T-helper 1 cell treated with Interleukin-12 subunit alpha and Interleukin-12 subunit beta and Interleukin-4 antibody, amounts not matched to agents 30 μg/mL and 1 μg/mL, for 36 hours (primary cell): Measurements from ENCODE around the gene EEF1A1.
"Not testable (repeated sequence)": the region's sequence is repeated elsewhere in the genome, so short reads cannot be mapped to it uniquely, and the experiment has no call there.

ENCODE experiments used
- H3K27ac Mint-ChIP-seq: one replicate; pipeline ENCODE4 v1.8.0; 2021; ENCODE audit warnings: mild to moderate bottlenecking, mixed read lengths
- H3K27me3 Mint-ChIP-seq: one replicate; pipeline ENCODE4 v1.8.0; 2021; ENCODE audit warnings: low read depth, mixed read lengths
- H3K36me3 Mint-ChIP-seq: one replicate; pipeline ENCODE4 v1.8.0; 2021; ENCODE audit warnings: low read depth, mixed read lengths
- H3K4me1 Mint-ChIP-seq: one replicate; pipeline ENCODE4 v1.8.0; 2021; ENCODE audit warnings: low read depth, mixed read lengths
- H3K4me3 Mint-ChIP-seq: one replicate; pipeline ENCODE4 v1.8.0; 2021; ENCODE audit warnings: mild to moderate bottlenecking, moderate library complexity, mixed read lengths
- H3K9me3 Mint-ChIP-seq: one replicate; pipeline ENCODE4 v1.8.0; 2021; ENCODE audit warnings: mixed read lengths

EEF1A1 gene

GRCh38 chr6:73551115-73551514 is 30.3 kb upstream of the EEF1A1 start:
- H3K4me1 Mint-ChIP-seq, H3K27ac Mint-ChIP-seq: not testable (repeated sequence)

GRCh38 chr6:73548458-73549446 is 27.9 kb upstream of the EEF1A1 start:
- Mint-ChIP-seq H3K36me3 (no peaks in the 10 kb centered on the region), H3K4me1 (no peaks in the 10 kb centered on the region), H3K27ac (no peak overlapping the region), H3K27me3 (peaks cover 6% of the 10 kb centered on the region), H3K9me3 (no peaks in the 10 kb centered on the region), H3K4me3 (no peak overlapping the region)

More at GRCh38 chr6:73551115-73551514, 30.3 kb upstream of the EEF1A1 start:
- H3K27me3 Mint-ChIP-seq, H3K9me3 Mint-ChIP-seq, H3K36me3 Mint-ChIP-seq, H3K4me3 Mint-ChIP-seq: not testable (repeated sequence)

DNA sequence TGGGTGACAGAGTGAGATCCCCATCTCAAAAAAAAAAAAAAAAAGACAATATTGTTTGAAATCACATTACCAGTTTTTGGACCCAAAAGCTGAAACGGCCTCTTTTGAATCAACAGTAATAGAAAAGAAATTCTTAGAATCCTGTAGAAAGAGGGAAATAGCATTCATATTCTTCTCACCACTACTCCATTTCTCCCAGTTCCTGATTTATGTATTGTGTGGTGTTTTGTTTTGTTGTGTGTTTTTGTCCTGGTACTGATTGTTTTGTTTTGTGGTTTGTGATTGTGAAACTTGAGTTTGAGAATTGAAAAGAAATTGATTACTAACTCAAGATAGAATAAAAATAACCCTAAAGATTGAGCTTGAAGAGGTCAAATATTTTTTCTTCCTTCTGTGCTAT is 26.2 kb upstream of the EEF1A1 start:
- Mint-ChIP-seq H3K9me3 (no peaks in the 10 kb centered on the region), H3K4me3 (no peak overlapping the region), H3K4me1 (no peaks in the 10 kb centered on the region), H3K36me3 (no peaks in the 10 kb centered on the region), H3K27ac (no peak overlapping the region), H3K27me3 (peaks cover 6% of the 10 kb centered on the region)

GRCh38 chr6:73542891-73543290 is 22.1 kb upstream of the EEF1A1 start:
- Mint-ChIP-seq H3K4me3 (no peak overlapping the region), H3K36me3 (no peaks in the 10 kb centered on the region), H3K9me3 (no peaks in the 10 kb centered on the region), H3K27me3 (peaks cover 6% of the 10 kb centered on the region), H3K27ac (no peak overlapping the region), H3K4me1 (no peaks in the 10 kb centered on the region)

DNA sequence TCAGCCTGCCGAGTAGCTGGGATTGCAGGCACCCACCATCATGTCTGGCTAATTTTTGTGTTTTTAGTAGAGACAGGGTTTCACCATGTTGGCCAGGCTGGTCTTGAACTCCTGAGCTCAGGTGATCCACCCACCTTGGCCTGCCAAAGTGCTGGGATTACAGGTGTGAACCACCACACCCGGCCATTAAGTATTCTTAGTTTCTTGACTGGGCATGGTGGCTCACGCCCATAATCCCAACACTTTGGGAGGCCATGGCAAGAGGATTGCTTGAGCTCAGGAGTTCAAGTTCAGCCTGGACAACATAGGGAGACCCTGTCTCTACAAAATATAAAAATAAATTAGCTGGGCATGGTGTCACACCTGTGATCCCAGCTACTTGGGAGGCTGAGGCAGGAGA is 21.6 kb upstream of the EEF1A1 start:
- not testable (repeated sequence) for H3K9me3 Mint-ChIP-seq, H3K27me3 Mint-ChIP-seq, H3K27ac Mint-ChIP-seq, H3K4me3 Mint-ChIP-seq, H3K4me1 Mint-ChIP-seq, H3K36me3 Mint-ChIP-seq

GRCh38 chr6:73538116-73538779 is 17.4 kb upstream of the EEF1A1 start:
- Mint-ChIP-seq H3K4me3 (no peak overlapping the region), H3K36me3 (no peaks in the 10 kb centered on the region), H3K9me3 (no peaks in the 10 kb centered on the region), H3K27ac (no peak overlapping the region), H3K4me1 (no peaks in the 10 kb centered on the region), H3K27me3 (peaks cover 8% of the 10 kb centered on the region)

- peaks cover 8% of the 10 kb centered on the region for H3K27me3 Mint-ChIP-seq
- no peak overlapping the region for H3K4me3 Mint-ChIP-seq
- no peaks in the 10 kb centered on the region for H3K4me1 Mint-ChIP-seq
- no peak overlapping the region for H3K27ac Mint-ChIP-seq
- H3K36me3 Mint-ChIP-seq = no peaks in the 10 kb centered on the region
- H3K9me3 Mint-ChIP-seq = no peaks in the 10 kb centered on the region
These were observed 16.8 kb upstream of the EEF1A1 start for GRCh38 chr6:73537677-73538076.

- Mint-ChIP-seq H3K36me3 (no peaks in the 10 kb centered on the region), H3K9me3 (no peaks in the 10 kb centered on the region), H3K4me1 (no peaks in the 10 kb centered on the region), H3K27ac (no peak overlapping the region), H3K27me3 (peaks cover 15% of the 10 kb centered on the region), H3K4me3 (no peak overlapping the region)
These were observed 13.8 kb upstream of the EEF1A1 start for GRCh38 chr6:73534628-73535027.

DNA sequence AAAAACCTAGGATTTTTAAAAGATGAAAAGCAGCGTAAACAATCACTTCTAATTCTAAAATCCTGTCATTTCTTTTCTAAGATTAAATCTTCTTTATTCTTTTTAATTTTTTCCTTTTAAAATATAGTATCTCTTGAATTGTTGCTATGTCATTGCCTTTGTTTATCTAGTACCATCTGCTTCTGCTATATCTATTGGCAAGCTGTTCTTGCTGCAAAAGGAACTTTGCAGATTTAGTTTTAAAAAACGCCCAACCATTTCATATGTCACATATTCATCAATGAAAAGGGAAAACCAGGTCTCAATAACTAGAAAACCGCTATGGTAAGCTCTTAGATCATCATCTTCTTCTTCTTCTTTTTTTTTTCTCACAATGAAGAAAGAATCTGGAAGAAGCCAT is 11.5 kb upstream of the EEF1A1 start:
- H3K4me3 Mint-ChIP-seq = no peak overlapping the region
- no peak overlapping the region for H3K27ac Mint-ChIP-seq
- no peaks in the 10 kb centered on the region for H3K4me1 Mint-ChIP-seq
- H3K9me3 Mint-ChIP-seq = no peaks in the 10 kb centered on the region
- H3K36me3 Mint-ChIP-seq = no peaks in the 10 kb centered on the region
- H3K27me3 Mint-ChIP-seq = peaks cover 26% of the 10 kb centered on the region

DNA sequence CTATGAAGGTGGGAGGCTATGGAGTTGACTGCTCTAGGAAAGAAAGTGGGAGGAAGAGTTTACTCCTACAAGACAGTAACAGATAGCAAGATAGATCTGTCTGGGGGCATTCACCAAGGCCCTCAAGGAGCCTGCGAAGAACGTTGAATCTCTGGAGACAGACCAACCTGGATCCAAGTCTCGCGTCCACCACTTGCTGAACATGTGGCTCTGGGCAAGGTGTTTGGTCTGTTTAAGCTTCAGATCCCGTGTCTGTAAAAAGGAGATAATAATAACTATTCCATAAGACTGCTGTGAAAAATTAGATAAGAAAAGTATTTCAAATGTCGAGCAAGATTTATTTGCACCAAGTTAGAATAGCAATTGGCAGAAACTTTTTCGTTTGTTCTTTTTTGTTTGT is 8.1 kb upstream of the EEF1A1 start:
- Mint-ChIP-seq H3K36me3 (no peaks in the 10 kb centered on the region), H3K4me1 (peaks cover 3% of the 10 kb centered on the region), H3K9me3 (no peaks in the 10 kb centered on the region), H3K4me3 (no peak overlapping the region), H3K27ac (no peak overlapping the region), H3K27me3 (peaks cover 23% of the 10 kb centered on the region)

DNA sequence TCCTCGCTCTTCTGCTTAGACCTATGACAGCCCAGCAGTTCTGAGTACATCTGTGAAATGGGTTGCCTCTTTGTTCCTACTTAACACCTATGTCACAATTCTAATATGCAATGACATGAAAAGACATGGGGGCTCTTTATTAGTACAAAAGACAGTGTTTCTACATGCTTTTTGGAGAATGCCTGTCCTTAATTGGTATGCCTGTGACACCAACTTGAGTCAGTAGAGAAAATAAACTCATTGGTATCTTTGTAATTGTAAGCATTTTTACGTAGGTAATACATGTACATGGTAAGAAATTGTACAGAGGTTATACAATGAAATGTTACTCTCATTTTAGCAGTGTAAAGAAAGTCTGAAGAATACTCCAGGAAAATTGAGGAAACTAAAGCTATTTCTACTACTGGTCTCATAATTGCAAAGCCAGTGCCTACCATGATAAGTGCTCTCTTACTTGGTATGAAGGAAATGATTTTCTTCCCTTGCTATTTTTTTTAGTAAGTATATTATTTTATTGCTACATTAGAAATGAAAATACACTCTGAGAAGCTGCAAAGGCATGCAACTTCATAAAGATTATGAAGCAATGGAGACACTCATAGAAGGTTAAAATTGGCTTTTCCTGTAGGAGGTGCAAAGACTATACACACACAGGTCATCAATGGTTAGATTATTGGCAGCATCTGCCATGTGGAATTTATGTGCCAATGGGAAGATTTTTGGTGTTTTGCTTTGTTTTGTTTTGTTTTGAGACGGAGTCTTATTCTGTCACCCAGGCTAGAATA is 4.9 kb upstream of the EEF1A1 start:
- H3K4me1 Mint-ChIP-seq = peaks cover 14% of the 10 kb centered on the region
- peaks cover 17% of the 10 kb centered on the region for H3K27me3 Mint-ChIP-seq
- no peak overlapping the region for H3K27ac Mint-ChIP-seq
- H3K36me3 Mint-ChIP-seq = peaks cover 3% of the 10 kb centered on the region
- H3K4me3 Mint-ChIP-seq = no peak overlapping the region
- no peaks in the 10 kb centered on the region for H3K9me3 Mint-ChIP-seq

DNA sequence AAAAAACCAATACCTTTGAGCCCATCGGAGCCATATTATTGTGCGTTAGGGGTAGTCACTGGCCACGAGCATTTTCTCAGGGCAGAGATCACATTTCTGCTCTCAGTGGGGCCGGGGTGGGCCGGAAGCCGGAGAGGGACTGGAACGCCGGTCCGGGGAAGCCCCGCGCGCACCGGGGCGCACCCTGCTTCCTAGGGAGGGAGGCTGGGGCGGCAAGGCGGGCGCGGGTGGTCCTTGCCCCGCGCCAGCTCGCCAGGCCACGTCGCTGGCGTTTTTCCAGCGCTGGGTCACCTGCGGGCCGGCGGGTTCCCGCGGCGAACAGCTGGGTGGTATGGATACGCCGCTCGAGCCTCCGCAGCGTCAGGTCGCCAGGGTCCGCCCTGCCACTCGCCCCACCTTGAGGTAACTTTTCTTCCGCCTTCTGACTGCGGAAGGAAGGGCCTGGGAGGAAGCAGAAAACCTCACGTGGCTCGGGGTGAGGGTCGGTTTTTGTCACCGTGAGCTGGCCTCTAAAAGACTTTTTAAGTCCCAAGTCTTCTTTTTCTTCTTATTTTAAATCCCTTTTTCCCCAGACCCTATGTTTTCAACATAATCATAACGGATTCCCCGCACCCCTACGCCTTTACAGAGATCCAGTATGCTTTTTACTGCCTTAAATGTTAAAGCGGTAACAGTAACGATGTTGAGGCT is 2.7 kb upstream of the EEF1A1 start:
- peaks cover 25% of the 10 kb centered on the region for H3K36me3 Mint-ChIP-seq
- H3K4me3 Mint-ChIP-seq = peak overlapping the region; percentile 91
- H3K9me3 Mint-ChIP-seq = no peaks in the 10 kb centered on the region
- H3K27ac Mint-ChIP-seq = peak overlapping the region; percentile 99
- peaks cover 27% of the 10 kb centered on the region for H3K4me1 Mint-ChIP-seq
- H3K27me3 Mint-ChIP-seq = peaks cover 6% of the 10 kb centered on the region

- Mint-ChIP-seq H3K9me3 (no peaks in the 10 kb centered on the region), H3K36me3 (peaks cover 42% of the 10 kb centered on the region), H3K4me1 (peaks cover 41% of the 10 kb centered on the region), H3K27me3 (no peaks in the 10 kb centered on the region), H3K4me3 (peak overlapping the region; percentile 91), H3K27ac (peak overlapping the region; percentile 99)
These were observed 636 bp upstream of the EEF1A1 start for GRCh38 chr6:73521351-73521985.
